Bladder microvascular endothelial cell (primary cell): ENCODE measurements around the gene RAB38. TPM values are rescaled to one million over a fixed set of nuclear protein-coding genes. Genes with fewer than 3 reads are reported as not detected.

Experiments
- total RNA-seq: library from RNA; depleted of rRNA; stranded (reverse); fragments of >200 nt; gene quantifications from 2 replicates; pipeline ENCODE4 v1.2.3, GENCODE V29; 2014

RAB38 gene
- total RNA-seq, result 1.9 and 2.1 TPM in 2 replicates

DNA sequence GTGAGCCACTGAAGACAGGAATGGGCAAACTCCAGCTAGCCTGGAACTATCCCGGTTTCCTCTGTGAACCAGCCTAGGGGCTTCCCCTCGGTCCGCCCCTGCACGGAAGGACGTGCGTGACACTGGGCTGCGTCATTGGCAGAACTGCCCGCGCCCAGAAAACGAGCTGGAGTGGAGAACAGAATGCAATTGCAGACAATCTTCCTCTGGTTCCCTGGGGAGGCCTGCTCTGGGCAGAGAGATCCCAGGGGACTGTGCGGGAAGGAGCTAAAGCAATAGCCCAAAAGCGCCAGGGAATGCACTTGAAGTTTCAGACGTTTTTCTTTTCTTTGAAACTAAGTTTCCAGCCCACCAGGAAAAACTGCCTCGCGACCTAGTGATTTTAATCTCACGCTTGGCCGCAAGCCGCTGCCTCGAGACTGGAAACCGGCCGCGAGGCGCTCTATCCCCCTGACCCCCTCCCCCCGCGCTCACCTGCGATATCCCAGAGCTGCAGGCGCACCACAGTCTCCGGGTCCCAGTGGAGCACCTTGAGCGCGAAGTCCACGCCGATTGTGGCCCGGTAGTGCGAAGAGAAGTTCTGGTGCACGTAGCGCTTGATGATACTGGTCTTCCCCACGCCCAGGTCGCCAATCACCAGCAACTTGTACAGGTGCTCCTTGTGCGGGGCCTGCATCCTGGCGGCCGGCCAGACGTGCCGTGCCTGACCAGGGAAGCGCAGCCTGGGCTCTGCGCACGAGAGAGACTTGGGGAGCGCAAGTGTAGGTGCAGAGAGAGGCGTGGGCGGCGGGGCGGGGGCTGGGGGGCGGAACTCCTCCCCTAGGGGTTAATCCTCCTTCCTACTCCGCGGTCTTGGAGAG lies at the start of gene RAB38:
Gene RAB38 (minus strand): TSS at position 735 of the 860 bp plus-strand sequence. CDS start 59 bp downstream, at position 676.

Other genes starting within 250 kb of the RAB38 start
- gene CTSC, start 162.3 kb upstream of the RAB38 start, total RNA-seq, result 20.6 and 54.6 TPM in 2 replicates